Effector CD4-positive, alpha-beta T cell (primary cell): Measurements from ENCODE around the gene CCT6A.
A peak's percentile ranks its signal among the peaks of the same experiment; 100 is the strongest.
"Not testable (repeated sequence)": the region's sequence is repeated elsewhere in the genome, so short reads cannot be mapped to it uniquely, and the experiment has no call there.

ENCODE experiments used
- DNase-seq: peaks from one replicate; pipeline ENCODE4 v3.0.0-alpha.2; 2020

CCT6A gene

DNA sequence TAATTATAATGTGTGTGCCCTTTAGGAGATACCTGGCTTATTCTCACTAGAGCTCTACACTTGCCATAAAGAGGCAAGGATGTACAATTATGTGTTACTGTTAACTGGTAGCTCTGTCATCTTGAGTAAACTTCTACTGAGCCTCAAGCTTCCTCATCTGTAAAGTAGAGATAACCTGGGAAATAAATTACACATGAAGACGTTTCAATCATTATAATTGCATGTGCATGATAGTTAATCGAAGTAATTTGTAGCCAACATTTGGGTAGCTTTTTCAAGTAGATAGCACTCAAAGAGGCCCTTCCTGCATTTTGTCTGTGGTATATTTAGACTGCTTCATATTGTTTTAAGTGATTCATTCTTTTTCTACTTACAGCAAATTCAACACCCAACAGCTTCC, 2.4 kb downstream of the CCT6A start:
- no peak for DNase-seq

DNA sequence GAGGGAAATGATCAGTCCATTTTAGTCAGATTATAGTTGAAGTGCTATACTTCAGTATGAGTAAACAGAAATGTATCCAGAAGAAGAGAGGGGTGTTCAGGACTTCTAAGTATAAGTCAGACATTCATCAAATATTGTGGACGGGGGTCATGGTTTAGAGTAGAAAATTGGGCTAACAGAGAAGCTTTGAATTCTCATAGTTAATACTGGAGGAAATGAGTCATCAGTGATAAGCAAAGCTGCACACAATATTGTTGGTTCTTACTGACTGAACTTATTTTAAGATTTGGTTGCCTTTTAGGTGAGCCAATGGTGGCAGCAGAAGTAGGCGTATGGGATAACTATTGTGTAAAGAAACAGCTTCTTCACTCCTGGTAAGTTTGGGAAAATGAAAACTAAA, 10.8 kb downstream of the CCT6A start:
- no peak for DNase-seq

- DNase-seq = no peak
These were observed 11.9 kb downstream of the CCT6A start for GRCh38 chr7:56063500-56063881.

- peak; percentile 88 for DNase-seq
These were observed 12.5 kb downstream of the CCT6A start, which contains the start of gene SUMF2 for GRCh38 chr7:56063882-56064625. Gene SUMF2, plus strand, starts transcription at chr7:56064286. Its CDS starts 26 bp downstream, at chr7:56064312.

- DNase-seq = not testable (repeated sequence)
These were observed 14.8 kb downstream of the CCT6A start for GRCh38 chr7:56066376-56066775.

DNA sequence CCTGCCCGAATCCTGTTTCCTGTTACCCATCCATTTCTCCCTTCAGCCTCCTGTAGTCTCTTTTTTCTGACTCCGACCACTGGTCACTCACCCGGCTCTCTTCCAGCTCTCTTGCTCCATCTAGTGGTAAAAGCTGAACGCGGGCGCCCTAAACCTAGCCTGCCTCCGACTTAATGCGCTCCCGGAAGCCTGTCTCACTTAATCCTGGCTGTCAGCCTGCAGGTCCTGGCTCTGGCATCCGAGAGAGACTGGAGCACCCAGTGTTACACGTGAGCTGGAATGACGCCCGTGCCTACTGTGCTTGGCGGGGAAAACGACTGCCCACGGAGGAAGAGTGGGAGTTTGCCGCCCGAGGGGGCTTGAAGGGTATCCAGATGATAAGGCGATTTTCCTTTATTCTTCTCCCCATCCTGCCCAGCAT, 22.8 kb downstream of the CCT6A start:
- DNase-seq = peak; percentile 51

DNA sequence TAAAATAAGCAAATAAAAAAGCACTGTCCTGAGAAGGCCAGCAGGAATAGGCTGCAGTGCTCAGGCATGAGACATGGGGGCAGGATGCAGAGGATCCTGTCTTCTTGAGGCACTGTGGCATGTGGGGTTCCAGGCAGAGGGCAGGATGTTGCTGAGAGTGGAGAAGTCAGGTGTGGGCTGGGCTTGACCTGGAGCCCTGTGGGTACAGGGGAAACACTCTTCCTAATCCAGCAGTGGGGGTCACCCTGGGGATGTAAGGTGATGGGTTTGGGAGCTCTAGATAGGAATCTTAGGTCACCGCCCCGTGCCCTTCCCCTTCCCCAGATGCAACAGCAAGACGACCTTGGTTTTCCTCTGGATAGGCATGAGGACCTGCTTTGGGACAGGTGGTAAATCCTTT, 26.1 kb downstream of the CCT6A start:
- no peak for DNase-seq

DNA sequence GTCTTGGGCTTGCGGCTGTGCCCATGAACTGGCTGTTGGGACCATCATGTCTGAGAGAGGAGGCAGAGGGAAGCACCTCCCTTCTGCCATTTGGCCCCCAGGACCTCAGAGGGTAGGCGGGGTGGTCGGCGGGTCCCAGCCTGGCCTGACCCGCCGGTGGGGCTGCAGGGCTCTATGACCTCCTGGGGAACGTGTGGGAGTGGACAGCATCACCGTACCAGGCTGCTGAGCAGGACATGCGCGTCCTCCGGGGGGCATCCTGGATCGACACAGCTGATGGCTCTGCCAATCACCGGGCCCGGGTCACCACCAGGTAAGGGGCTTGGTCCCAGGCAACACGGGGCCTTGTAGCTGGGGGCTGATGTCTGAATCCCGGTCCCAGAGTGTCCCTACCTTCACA, 26.6 kb downstream of the CCT6A start:
- DNase-seq = no peak

DNA sequence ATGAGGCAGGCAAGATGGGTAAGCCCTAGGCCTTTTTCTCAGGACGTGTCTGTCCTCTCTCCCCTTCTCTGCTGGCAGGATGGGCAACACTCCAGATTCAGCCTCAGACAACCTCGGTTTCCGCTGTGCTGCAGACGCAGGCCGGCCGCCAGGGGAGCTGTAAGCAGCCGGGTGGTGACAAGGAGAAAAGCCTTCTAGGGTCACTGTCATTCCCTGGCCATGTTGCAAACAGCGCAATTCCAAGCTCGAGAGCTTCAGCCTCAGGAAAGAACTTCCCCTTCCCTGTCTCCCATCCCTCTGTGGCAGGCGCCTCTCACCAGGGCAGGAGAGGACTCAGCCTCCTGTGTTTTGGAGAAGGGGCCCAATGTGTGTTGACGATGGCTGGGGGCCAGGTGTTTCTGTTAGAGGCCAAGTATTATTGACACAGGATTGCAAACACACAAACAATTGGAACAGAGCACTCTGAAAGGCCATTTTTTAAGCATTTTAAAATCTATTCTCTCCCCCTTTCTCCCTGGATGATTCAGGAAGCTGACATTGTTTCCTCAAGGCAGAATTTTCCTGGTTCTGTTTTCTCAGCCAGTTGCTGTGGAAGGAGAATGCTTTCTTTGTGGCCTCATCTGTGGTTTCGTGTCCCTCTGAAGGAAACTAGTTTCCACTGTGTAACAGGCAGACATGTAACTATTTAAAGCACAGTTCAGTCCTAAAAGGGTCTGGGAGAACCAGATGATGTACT, 28.1 kb downstream of the CCT6A start:
- no peak for DNase-seq

DNA sequence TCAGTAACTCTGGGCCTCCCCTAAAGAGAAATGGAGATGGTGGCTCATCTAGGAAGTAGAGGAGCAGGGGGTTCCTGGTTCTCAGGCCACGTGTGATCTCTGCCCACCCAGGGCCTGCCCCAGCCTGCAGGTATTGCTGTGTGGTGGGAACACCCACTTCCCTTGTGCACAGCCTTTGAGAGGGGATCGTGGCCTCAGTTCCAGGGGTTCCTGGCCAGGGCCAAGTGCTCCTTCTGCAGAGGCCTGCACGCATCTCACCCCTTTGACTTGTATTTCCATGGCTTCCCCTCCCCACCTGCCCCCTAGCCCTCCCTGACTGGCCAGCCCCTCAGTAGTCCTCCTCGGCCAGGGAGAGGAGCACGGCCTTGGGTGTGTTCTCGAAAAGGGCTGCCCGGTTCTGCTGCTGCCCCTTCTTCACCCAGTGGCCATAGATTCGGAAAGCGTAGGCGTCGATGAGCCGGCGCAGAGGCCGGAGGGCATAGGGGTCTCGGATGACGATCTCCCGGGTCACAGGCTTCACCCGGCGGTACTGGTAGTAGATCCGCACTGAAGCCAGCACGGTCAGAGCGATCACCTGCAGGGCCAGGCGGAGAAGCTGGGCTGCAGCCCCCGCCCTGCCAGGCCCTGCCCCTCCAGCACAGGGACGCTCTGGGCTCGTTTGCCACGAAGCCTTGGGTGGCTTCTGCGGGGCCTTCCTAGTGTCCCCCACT, 29.3 kb downstream of the CCT6A start:
- not testable (repeated sequence) for DNase-seq

DNA sequence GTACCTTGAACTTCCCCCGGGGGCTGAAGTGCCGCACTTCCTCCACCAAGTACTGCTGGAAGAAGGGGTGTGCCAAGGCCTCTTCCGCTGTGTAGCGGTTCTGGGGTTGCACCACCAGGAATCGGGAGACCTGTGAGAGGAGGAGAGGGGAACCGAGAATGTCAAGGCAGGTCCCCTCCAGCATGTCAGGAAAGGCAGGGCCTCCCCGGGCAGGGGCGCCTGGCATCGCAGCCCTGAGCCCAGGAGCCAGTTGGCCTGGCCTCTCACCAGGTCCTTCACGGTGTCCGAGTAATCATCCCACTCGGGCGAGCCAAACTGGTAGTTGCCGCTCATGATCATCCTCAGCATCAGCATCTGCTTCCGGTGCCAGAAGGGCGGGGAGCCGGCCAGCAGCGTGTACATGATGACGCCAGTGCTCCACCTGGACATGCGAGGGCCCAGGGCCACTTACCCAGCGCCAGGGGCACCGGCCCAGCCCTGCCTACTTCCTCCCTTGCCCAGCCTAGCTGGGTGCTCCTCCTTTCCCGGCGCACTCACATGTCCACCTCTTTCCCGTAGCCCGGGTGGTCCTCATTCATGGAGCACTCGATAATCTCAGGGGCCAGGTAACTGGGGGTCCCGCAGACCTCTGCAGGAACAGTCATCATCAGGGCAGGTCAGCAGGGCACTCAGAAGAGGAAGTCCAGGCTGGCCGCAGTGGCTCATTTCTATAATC, 30.2 kb downstream of the CCT6A start:
- no peak for DNase-seq

GRCh38 chr7:56083150-56083785, 31.7 kb downstream of the CCT6A start:
- no peak for DNase-seq

- DNase-seq = no peak
These were observed 35.2 kb downstream of the CCT6A start for GRCh38 chr7:56086761-56087160.

GRCh38 chr7:56087445-56087844, 35.9 kb downstream of the CCT6A start:
- DNase-seq = no peak

- no peak for DNase-seq
These were observed 40.0 kb downstream of the CCT6A start for GRCh38 chr7:56091591-56091990.

- not testable (repeated sequence) for DNase-seq
These were observed 40.8 kb downstream of the CCT6A start for GRCh38 chr7:56092388-56092787.

GRCh38 chr7:56092789-56093531, 41.4 kb downstream of the CCT6A start, which contains the start of gene PHKG1:
Gene PHKG1, minus strand, starts transcription at chr7:56092952. Its CDS starts 4,011 bp downstream, at chr7:56088941.
- DNase-seq = no peak

DNA sequence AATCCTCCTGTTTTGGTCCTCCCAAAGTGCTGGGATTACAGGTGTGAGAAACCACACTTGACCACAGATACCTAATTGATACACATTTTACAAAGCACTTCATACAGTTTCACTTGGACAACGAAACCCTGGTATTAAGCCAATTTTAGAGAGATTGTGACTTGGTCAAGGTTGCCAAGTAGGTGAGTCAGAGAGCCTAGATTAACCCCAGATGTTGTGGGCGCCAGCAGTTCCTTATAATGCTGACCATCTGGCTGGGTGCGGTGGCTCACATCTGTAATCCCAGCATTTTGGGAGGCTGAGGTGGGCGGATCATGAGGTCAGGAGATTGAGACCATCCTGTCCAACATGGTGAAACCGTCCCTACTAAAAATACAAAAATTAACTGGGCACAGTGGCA, 46.1 kb downstream of the CCT6A start:
- DNase-seq = no peak

DNA sequence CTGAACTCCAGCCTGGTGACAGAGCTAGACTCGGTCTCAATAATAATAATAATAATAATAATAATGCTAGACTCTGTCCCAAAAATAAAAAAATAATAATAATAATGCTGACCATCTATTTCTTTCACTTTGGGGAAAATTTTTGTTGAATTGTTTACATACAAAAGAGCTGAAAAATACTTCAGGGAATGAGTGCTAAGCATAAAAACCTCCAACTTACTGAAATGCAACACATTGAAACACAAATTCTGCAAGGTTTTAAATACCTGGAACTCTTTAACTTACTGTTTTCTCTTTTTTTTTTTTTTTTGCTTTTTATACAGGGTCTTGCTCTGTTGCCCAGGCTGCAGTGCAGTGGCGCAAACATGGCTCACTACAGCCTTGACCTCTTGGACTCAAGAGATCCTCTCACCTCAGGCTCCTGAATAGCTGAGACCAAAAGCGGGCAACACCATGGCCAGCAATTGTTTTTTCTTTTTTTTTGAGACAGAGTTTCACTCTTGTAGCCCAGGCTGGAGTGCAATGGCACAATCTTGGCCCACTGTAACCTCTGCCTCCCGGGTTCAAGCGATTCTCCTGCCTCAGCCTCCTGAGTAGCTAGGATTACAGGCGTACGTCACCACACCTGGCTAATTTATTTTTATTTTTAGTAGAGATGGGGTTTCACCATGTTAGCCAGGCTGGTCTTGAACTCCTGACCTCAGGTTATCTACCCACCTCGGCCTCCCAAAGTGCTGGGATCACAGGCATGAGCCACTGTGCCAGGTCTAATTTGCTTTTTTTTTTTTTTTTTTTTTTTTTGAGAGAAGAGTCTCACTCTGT, 46.8 kb downstream of the CCT6A start:
- DNase-seq = not testable (repeated sequence)

- no peak for DNase-seq
These were observed 48.1 kb downstream of the CCT6A start for GRCh38 chr7:56099653-56100052.

- DNase-seq = not testable (repeated sequence)
These were observed 52.6 kb downstream of the CCT6A start for GRCh38 chr7:56104138-56104537.
